Activated CD4-positive, alpha-beta T cell treated with anti-CD3 and anti-CD28 coated beads, Interleukin-2, amount 10 ng/mL, durations not matched to agents 7 days and 5 days (primary cell): ENCODE data around the gene MNS1. TPM values are rescaled to one million over a fixed set of nuclear protein-coding genes. Genes with fewer than 3 reads are reported as not detected.
"Not testable (repeated sequence)": the region's sequence is repeated elsewhere in the genome, so short reads cannot be mapped to it uniquely, and the experiment has no call there.

Experiments
- CTCF ChIA-PET: fragments of 350-600 bp; sonication (Branson Sonifier 250); formaldehyde crosslinking; loops from one replicate; lab custom pipeline; 2021; ENCODE audit warnings: antibody characterized with exemption; lab: Charles Lee
- POLR2A ChIA-PET: fragments of 350-600 bp; sonication (Branson Sonifier 250); formaldehyde crosslinking; loops from one replicate; lab custom pipeline; 2021; ENCODE audit warnings: antibody characterized with exemption; lab: Charles Lee
- DNase-seq: peaks from one replicate; pipeline ENCODE4 v3.0.0-alpha.2; 2020
- H3K27ac Mint-ChIP-seq: one replicate; pipeline ENCODE4 v1.8.0; 2021; ENCODE audit warnings: mild to moderate bottlenecking, moderate library complexity, mixed read lengths
- H3K27me3 Mint-ChIP-seq: one replicate; pipeline ENCODE4 v1.8.0; 2021; ENCODE audit warnings: mixed read lengths
- H3K36me3 Mint-ChIP-seq: one replicate; pipeline ENCODE4 v1.8.0; 2021; ENCODE audit warnings: low read depth, mixed read lengths
- H3K4me1 Mint-ChIP-seq: one replicate; pipeline ENCODE4 v1.8.0; 2021; ENCODE audit warnings: mixed read lengths
- H3K4me3 Mint-ChIP-seq: one replicate; pipeline ENCODE4 v1.8.0; 2021; ENCODE audit warnings: mild to moderate bottlenecking, moderate library complexity, mixed read lengths
- H3K9me3 Mint-ChIP-seq: one replicate; pipeline ENCODE4 v1.8.0; 2021; ENCODE audit warnings: mixed read lengths
- total RNA-seq, 2 experiments: library from RNA; stranded (reverse); gene quantifications; one replicate each; pipeline ENCODE4 v1.2.3, GENCODE V29; 2021

The MNS1 gene
- total RNA-seq, 2 experiments from 2014 or later = 0.23 to 0.79 TPM

GRCh38 chr15:56428821-56429458 lies 36.0 kb downstream of the MNS1 start:
- Mint-ChIP-seq H3K27me3 (no peaks in the 10 kb centered on the region), H3K4me3 (no peak overlapping the region), H3K4me1 (peaks cover 5% of the 10 kb centered on the region), H3K9me3 (peaks cover 10% of the 10 kb centered on the region), H3K36me3 (no peaks in the 10 kb centered on the region), H3K27ac (no peak overlapping the region)
- ChIA-PET CTCF (interaction anchor here (0.6 kb wide), 1 partner anchor 48 kb away, joined by 3 read pairs; no protein-coding TSS in a partner anchor), POLR2A (no interaction called here)
- no peak for DNase-seq

DNA sequence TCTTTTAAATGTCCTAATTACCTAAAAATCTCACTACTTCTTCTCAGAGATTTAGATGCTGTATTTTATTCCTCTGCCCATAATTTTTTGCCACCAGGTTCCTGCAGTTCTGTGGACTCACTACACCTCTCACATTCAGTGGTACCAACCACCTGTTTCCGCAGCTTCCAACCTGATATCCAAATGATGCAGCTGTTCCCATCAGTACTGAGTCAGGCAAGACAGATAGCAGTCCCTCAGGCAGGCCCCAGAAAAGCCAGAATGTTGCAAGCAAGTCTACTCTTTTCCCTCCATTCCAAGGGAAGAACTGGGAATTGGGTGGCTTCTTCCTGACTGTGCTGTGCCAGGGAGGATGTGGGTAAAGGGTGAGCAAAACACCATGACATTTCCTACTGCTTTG lies 39.0 kb downstream of the MNS1 start:
- POLR2A ChIA-PET = no interaction called here
- Mint-ChIP-seq H3K4me1 (peaks cover 5% of the 10 kb centered on the region), H3K27ac (no peak overlapping the region), H3K4me3 (no peak overlapping the region), H3K9me3 (peaks cover 12% of the 10 kb centered on the region), H3K27me3 (no peaks in the 10 kb centered on the region), H3K36me3 (no peaks in the 10 kb centered on the region)
- CTCF ChIA-PET = no interaction called here
- no peak for DNase-seq

DNA sequence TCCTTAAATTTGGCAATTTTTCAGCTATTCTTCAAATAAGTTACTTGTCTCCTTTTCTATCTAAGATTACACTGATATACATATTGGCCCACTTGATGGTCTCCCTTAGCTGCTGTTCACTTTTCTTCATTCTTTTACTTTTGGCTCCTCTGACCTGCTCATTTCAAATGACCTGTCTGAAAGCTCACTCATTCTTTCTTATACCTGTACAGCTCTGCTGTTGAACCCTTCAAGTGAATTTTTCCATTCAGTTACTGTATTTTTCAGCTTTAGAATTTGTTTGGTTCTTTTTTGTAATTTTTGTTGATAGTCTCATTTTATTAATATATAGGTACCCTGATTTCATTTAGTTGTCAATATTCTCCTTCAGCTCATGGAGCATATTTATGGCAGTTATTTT lies 39.7 kb downstream of the MNS1 start:
- Mint-ChIP-seq H3K4me1 (peaks cover 5% of the 10 kb centered on the region), H3K9me3 (peaks cover 12% of the 10 kb centered on the region), H3K27ac (no peak overlapping the region), H3K4me3 (no peak overlapping the region), H3K27me3 (no peaks in the 10 kb centered on the region), H3K36me3 (no peaks in the 10 kb centered on the region)
- CTCF ChIA-PET = no interaction called here
- POLR2A ChIA-PET = no interaction called here
- DNase-seq = no peak

DNA sequence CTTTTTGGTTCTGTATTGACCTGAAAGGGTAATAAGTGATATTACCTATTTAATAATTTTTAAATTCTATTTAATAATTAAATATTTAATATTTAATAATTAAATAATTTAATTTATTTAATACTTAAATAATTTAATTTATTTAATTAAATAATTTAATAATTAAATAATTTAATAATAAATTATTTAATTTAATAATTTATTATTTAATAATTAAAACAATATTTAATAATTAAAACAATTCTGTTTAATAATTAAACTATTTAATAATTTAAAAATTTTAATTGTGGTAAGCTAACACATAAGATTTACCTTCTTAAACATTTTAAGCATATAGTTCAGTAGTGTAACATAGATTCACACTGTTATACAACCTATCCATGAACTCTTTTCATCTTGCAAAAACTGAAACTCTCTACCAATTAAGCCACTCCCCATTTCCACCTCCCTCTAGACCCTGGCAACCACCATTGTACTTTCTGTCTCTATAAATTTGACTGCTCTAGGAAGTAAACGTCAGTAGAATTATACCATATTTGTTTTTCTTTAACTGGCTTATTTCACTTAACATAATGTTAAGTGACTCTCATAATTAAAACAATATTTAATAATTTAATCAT lies 51.7 kb downstream of the MNS1 start:
- H3K36me3 Mint-ChIP-seq, H3K4me3 Mint-ChIP-seq, H3K9me3 Mint-ChIP-seq, POLR2A ChIA-PET, H3K4me1 Mint-ChIP-seq, DNase-seq, CTCF ChIA-PET, H3K27ac Mint-ChIP-seq, H3K27me3 Mint-ChIP-seq: not testable (repeated sequence)

- H3K36me3 Mint-ChIP-seq = no peaks in the 10 kb centered on the region
- H3K4me3 Mint-ChIP-seq = no peak overlapping the region
- no peak for DNase-seq
- POLR2A ChIA-PET = no interaction called here
- H3K4me1 Mint-ChIP-seq = no peaks in the 10 kb centered on the region
- no peak overlapping the region for H3K27ac Mint-ChIP-seq
- H3K9me3 Mint-ChIP-seq = no peaks in the 10 kb centered on the region
- CTCF ChIA-PET = no interaction called here
- H3K27me3 Mint-ChIP-seq = peaks cover 3% of the 10 kb centered on the region
Measured at GRCh38 chr15:56411122-56411749, 53.7 kb downstream of the MNS1 start.

- H3K4me1 Mint-ChIP-seq = no peaks in the 10 kb centered on the region
- H3K4me3 Mint-ChIP-seq = no peak overlapping the region
- H3K27ac Mint-ChIP-seq = no peak overlapping the region
- CTCF ChIA-PET = no interaction called here
- no peak for DNase-seq
- H3K36me3 Mint-ChIP-seq = no peaks in the 10 kb centered on the region
- H3K27me3 Mint-ChIP-seq = peaks cover 3% of the 10 kb centered on the region
- POLR2A ChIA-PET = no interaction called here
- H3K9me3 Mint-ChIP-seq = no peaks in the 10 kb centered on the region
Measured at GRCh38 chr15:56410721-56411120, 54.2 kb downstream of the MNS1 start.

GRCh38 chr15:56399209-56399608 lies 65.7 kb downstream of the MNS1 start:
- H3K27me3 Mint-ChIP-seq, H3K27ac Mint-ChIP-seq, POLR2A ChIA-PET, H3K36me3 Mint-ChIP-seq, CTCF ChIA-PET, H3K4me3 Mint-ChIP-seq, DNase-seq, H3K9me3 Mint-ChIP-seq, H3K4me1 Mint-ChIP-seq: not testable (repeated sequence)

DNA sequence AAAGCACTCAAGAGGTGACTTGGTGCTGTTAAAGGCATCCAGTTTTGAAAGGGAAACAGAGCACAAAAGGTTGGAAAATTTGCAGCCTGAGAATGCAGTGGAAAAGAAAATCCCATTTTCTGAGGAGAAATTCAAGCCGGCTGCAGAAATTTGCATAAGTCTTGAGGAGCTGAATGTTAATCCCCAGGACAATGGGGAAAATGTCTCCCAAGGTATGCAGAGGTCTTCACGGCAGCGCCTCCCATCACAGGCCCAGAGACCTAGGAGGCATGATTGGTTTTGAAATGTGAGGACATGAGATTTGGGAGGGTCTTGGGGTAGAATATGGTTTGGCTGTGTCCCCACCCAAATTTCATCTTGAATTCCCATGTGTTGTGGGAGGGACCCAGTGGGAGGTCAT lies 67.6 kb downstream of the MNS1 start:
- H3K36me3 Mint-ChIP-seq, CTCF ChIA-PET, POLR2A ChIA-PET: not testable (repeated sequence)

DNA sequence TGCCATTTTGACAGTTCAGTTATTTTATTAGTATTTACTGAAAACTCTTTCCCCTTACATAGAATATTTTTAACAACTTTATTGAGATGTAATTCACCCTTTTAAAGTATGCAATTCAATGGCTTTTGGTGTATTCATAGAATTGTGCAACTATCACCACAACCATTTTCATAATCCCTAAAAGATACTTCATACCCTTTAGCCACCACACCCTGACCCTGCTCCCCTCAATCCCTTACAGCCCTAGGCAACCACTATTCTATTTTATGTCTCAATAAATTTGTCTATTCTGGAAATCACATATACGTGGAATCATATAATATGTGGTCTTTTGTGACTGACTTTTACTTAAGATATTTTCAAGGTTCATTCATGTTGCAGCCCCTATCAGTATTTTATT lies 70.0 kb downstream of the MNS1 start:
- ChIA-PET POLR2A (no interaction called here), CTCF (no interaction called here)
- Mint-ChIP-seq H3K9me3 (no peaks in the 10 kb centered on the region), H3K4me1 (no peaks in the 10 kb centered on the region), H3K27me3 (no peaks in the 10 kb centered on the region), H3K27ac (no peak overlapping the region), H3K36me3 (no peaks in the 10 kb centered on the region), H3K4me3 (no peak overlapping the region)
- no peak for DNase-seq

More for the DNA sequence above, 67.6 kb downstream of the MNS1 start:
- not testable (repeated sequence) for DNase-seq, H3K9me3 Mint-ChIP-seq, H3K27me3 Mint-ChIP-seq, H3K4me1 Mint-ChIP-seq, H3K27ac Mint-ChIP-seq, H3K4me3 Mint-ChIP-seq

- DNase-seq = no peak
- Mint-ChIP-seq H3K27me3 (no peaks in the 10 kb centered on the region), H3K36me3 (no peaks in the 10 kb centered on the region), H3K9me3 (no peaks in the 10 kb centered on the region), H3K27ac (no peak overlapping the region), H3K4me3 (no peak overlapping the region), H3K4me1 (no peaks in the 10 kb centered on the region)
- ChIA-PET POLR2A (no interaction called here), CTCF (no interaction called here)
Measured at GRCh38 chr15:56393277-56393676, 71.7 kb downstream of the MNS1 start.

GRCh38 chr15:56390739-56391267 lies 74.1 kb downstream of the MNS1 start:
- Mint-ChIP-seq H3K4me3 (no peak overlapping the region), H3K4me1 (no peaks in the 10 kb centered on the region), H3K27ac (no peak overlapping the region), H3K9me3 (no peaks in the 10 kb centered on the region), H3K27me3 (no peaks in the 10 kb centered on the region), H3K36me3 (no peaks in the 10 kb centered on the region)
- no peak for DNase-seq
- CTCF ChIA-PET = no interaction called here
- POLR2A ChIA-PET = no interaction called here

- no peak overlapping the region for H3K4me3 Mint-ChIP-seq
- no peak for DNase-seq
- H3K27me3 Mint-ChIP-seq = no peaks in the 10 kb centered on the region
- CTCF ChIA-PET = no interaction called here
- H3K36me3 Mint-ChIP-seq = no peaks in the 10 kb centered on the region
- POLR2A ChIA-PET = no interaction called here
- H3K27ac Mint-ChIP-seq = no peak overlapping the region
- H3K9me3 Mint-ChIP-seq = peaks cover 6% of the 10 kb centered on the region
- H3K4me1 Mint-ChIP-seq = no peaks in the 10 kb centered on the region
Measured at GRCh38 chr15:56385908-56386307, 79.0 kb downstream of the MNS1 start.

- no peaks in the 10 kb centered on the region for H3K36me3 Mint-ChIP-seq
- no peak for DNase-seq
- POLR2A ChIA-PET = no interaction called here
- no peaks in the 10 kb centered on the region for H3K4me1 Mint-ChIP-seq
- H3K27ac Mint-ChIP-seq = no peak overlapping the region
- H3K27me3 Mint-ChIP-seq = peaks cover 7% of the 10 kb centered on the region
- CTCF ChIA-PET = no interaction called here
- H3K9me3 Mint-ChIP-seq = peaks cover 13% of the 10 kb centered on the region
- H3K4me3 Mint-ChIP-seq = no peak overlapping the region
Measured at GRCh38 chr15:56383010-56383409, 81.9 kb downstream of the MNS1 start.
